Activated CD4-positive, alpha-beta T cell treated with anti-CD3 and anti-CD28 coated beads for 48 hours (primary cell): ENCODE results near the gene HABP4.
"Not testable (repeated sequence)": the region's sequence is repeated elsewhere in the genome, so short reads cannot be mapped to it uniquely, and the experiment has no call there.

Source experiments
- DNase-seq: peaks from one replicate; pipeline ENCODE4 v3.0.0-alpha.2; 2020

HABP4 gene

GRCh38 chr9:96500696-96501632, 51.0 kb downstream of the HABP4 start:
- no peak for DNase-seq

- DNase-seq: no peak
Measured at GRCh38 chr9:96501633-96502538, 51.9 kb downstream of the HABP4 start.

GRCh38 chr9:96502539-96503373, 52.8 kb downstream of the HABP4 start:
- no peak for DNase-seq

- not testable (repeated sequence) for DNase-seq
Measured at GRCh38 chr9:96503374-96503748, 53.4 kb downstream of the HABP4 start.

- DNase-seq: no peak
Measured at GRCh38 chr9:96503918-96504317, 53.9 kb downstream of the HABP4 start.

GRCh38 chr9:96505316-96505991, 55.5 kb downstream of the HABP4 start:
- DNase-seq: no peak

- no peak for DNase-seq
Measured at GRCh38 chr9:96508227-96508940, 58.4 kb downstream of the HABP4 start.

GRCh38 chr9:96509026-96509425, 59.1 kb downstream of the HABP4 start:
- DNase-seq: no peak

GRCh38 chr9:96509848-96510247, 59.9 kb downstream of the HABP4 start:
- DNase-seq: no peak

GRCh38 chr9:96510258-96510657, 60.3 kb downstream of the HABP4 start:
- DNase-seq: no peak

GRCh38 chr9:96512240-96512639, 62.3 kb downstream of the HABP4 start:
- no peak for DNase-seq

- DNase-seq: no peak
Measured at GRCh38 chr9:96513622-96514021, 63.7 kb downstream of the HABP4 start.

- DNase-seq: no peak
Measured at GRCh38 chr9:96514108-96514799, 64.3 kb downstream of the HABP4 start.

- no peak for DNase-seq
Measured at GRCh38 chr9:96514800-96515158, 64.8 kb downstream of the HABP4 start.

GRCh38 chr9:96515621-96516470, 65.9 kb downstream of the HABP4 start:
- DNase-seq: no peak

- DNase-seq: no peak
Measured at GRCh38 chr9:96519095-96519494, 69.1 kb downstream of the HABP4 start.

- no peak for DNase-seq
Measured at GRCh38 chr9:96519787-96520186, 69.8 kb downstream of the HABP4 start.

- DNase-seq: no peak
Measured at GRCh38 chr9:96522366-96522765, 72.4 kb downstream of the HABP4 start.

GRCh38 chr9:96523374-96523773, 73.4 kb downstream of the HABP4 start:
- DNase-seq: no peak

- no peak for DNase-seq
Measured at GRCh38 chr9:96524045-96524444, 74.1 kb downstream of the HABP4 start.
